NCI-H1105 treated with DMSO at 0.1 percent for 48 hours (cell line): ENCODE measurements around the gene ARRDC2.
"Not testable (repeated sequence)": the region's sequence is repeated elsewhere in the genome, so short reads cannot be mapped to it uniquely, and the experiment has no call there.

Experiments
- DNase-seq: peaks from one replicate; lab custom pipeline; 2025; lab: John Stamatoyannopoulos, UW

Gene ARRDC2

GRCh38 chr19:18007917-18008673 is at the start of gene ARRDC2:
Gene ARRDC2 (plus strand): TSS chr19:18008170. CDS start chr19:18008311, 141 bp downstream.
- peak; percentile 83 for DNase-seq

- no peak for DNase-seq
Measured at GRCh38 chr19:17963936-17964691, 43.9 kb upstream of the ARRDC2 start.

- DNase-seq: no peak
Measured at GRCh38 chr19:17965370-17966128, 42.4 kb upstream of the ARRDC2 start.

GRCh38 chr19:17966129-17966483 is 41.9 kb upstream of the ARRDC2 start:
- DNase-seq: no peak

- DNase-seq: peak; percentile 22
Measured at GRCh38 chr19:17966550-17967256, 41.3 kb upstream of the ARRDC2 start, which contains the start of gene KCNN1. Gene KCNN1 (plus strand): TSS chr19:17967107. CDS start chr19:17973889, 6,782 bp downstream.

GRCh38 chr19:17967257-17968051 is 40.5 kb upstream of the ARRDC2 start:
- DNase-seq: peak; percentile 29

GRCh38 chr19:17968362-17968761 is 39.6 kb upstream of the ARRDC2 start:
- DNase-seq: no peak

- no peak for DNase-seq
Measured at GRCh38 chr19:17969096-17969792, 38.7 kb upstream of the ARRDC2 start.

- no peak for DNase-seq
Measured at GRCh38 chr19:17972230-17972629, 35.7 kb upstream of the ARRDC2 start.

- DNase-seq: no peak
Measured at GRCh38 chr19:17973759-17974158, 34.2 kb upstream of the ARRDC2 start.

GRCh38 chr19:17974551-17974950 is 33.4 kb upstream of the ARRDC2 start:
- DNase-seq: no peak

GRCh38 chr19:17975032-17975431 is 32.9 kb upstream of the ARRDC2 start:
- DNase-seq: no peak

- DNase-seq: no peak
Measured at GRCh38 chr19:17977021-17977420, 30.9 kb upstream of the ARRDC2 start.

- DNase-seq: no peak
Measured at GRCh38 chr19:17977488-17977887, 30.5 kb upstream of the ARRDC2 start.

- DNase-seq: no peak
Measured at GRCh38 chr19:17981611-17982010, 26.4 kb upstream of the ARRDC2 start.

- no peak for DNase-seq
Measured at GRCh38 chr19:17982430-17982829, 25.5 kb upstream of the ARRDC2 start.

GRCh38 chr19:17985037-17985818 is 22.7 kb upstream of the ARRDC2 start:
- DNase-seq: no peak

- not testable (repeated sequence) for DNase-seq
Measured at GRCh38 chr19:17986569-17986968, 21.4 kb upstream of the ARRDC2 start.

GRCh38 chr19:17988161-17988560 is 19.8 kb upstream of the ARRDC2 start:
- no peak for DNase-seq
